ENCODE data around the gene ESPNL. TPM values are rescaled to one million over a fixed set of nuclear protein-coding genes. Genes with fewer than 3 reads are reported as not detected.
"Not testable (repeated sequence)": the region's sequence is repeated elsewhere in the genome, so short reads cannot be mapped to it uniquely, and the experiment has no call there.

The ESPNL gene
- total and polyA plus RNA-seq, 7 donors = 0.04 to 0.32 (median 0.16) TPM; not detected in 1

DNA sequence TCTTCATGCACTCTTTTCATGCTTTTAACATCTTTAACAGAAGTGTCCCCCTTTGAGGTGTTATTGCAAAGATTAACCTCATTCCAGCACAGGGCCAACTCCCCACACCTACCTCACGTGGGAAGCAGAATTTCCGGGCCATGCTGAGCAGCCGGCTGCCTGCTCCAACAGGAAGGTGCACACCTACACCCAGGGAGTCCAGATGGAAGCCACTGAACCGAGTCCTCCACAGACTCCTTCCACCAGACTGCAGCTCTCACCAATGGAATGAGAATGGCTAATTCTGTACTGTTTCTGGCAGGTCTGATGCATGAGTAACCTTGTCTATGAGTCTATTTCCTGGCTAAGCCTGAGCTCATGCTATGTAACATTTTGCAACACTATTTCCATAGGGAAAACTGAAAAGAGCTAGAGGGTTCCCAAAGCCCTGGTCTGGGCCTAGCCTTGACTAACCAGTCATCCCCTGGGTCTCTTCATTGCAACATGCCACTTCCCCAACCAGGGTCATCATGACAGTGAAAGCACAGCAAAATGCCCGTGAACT is 69.6 kb downstream of the ESPNL start:
- Histone ChIP-seq H3K4me3 (no peak overlapping the region), H3K4me1 (peaks cover 9% of the 10 kb centered on the region), H3K27ac (peak overlapping the region; percentile 19), H3K36me3 (ENCODE audit: insufficient read depth in 1 of 2, low read depth in 1 of 2) (peaks cover 3 to 75% of the 10 kb centered on the region in 2 donors), H3K9me3 (no peaks in the 10 kb centered on the region), H3K27me3 (ENCODE audit: insufficient read depth in 3 of 3, low read length in 2 of 3) (no peaks in the 10 kb centered on the region)
- intact Hi-C loops (cut with DNase I) = no loop called here
- WGBS, 3 donors = 67 to 70% (median 69%) methylated on average over 5 of the region's 5 CpGs
- ATAC-seq (peak in 3 of 4 donors; percentile 14 to 37 (median 35)), DNase-seq (peak in 1 of 2 donors; percentile 44)
- TF ChIP-seq CTCF (IDR thresholded peaks at IDR 0.05) = no peak

GRCh38 chr2:238170386-238171071 is 70.4 kb downstream of the ESPNL start:
- Histone ChIP-seq H3K9me3 (no peaks in the 10 kb centered on the region), H3K4me3 (no peak overlapping the region), H3K27ac (peak overlapping the region; percentile 30), H3K27me3 (ENCODE audit: insufficient read depth in 3 of 3, low read length in 2 of 3) (no peaks in the 10 kb centered on the region), H3K36me3 (ENCODE audit: insufficient read depth in 1 of 2, low read depth in 1 of 2) (peaks cover 3 to 83% of the 10 kb centered on the region in 2 donors), H3K4me1 (peaks cover 9% of the 10 kb centered on the region)
- DNase-seq (peak in 1 of 2 donors; percentile 30), ATAC-seq (no peak)
- WGBS, 3 donors = 83 to 88% (median 84%) methylated on average over 21 of the region's 21 CpGs
- no peak for TF ChIP-seq CTCF (IDR thresholded peaks at IDR 0.05)
- intact Hi-C loops (cut with DNase I) = no loop called here

DNA sequence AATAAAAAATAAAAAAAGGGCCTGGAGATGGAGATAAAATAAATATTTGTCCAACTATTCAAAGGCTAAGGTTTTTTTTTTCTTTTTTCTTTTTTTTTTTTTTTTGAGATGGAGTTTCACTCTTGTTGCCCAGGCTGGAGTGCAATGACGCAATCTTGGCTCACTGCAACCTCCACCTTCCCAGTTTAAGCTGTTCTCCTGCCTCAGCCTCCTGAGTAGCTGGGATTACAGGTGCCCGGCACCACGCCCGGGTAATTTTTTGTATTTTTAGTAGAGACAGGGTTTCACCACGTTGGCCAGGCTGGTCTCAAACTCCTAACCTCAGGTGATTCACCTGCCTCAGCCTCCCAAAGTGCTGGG is 70.9 kb downstream of the ESPNL start:
- H3K27me3 ChIP-seq (ENCODE audit: insufficient read depth in 3 of 3, low read length in 2 of 3); DNase-seq; intact Hi-C loops (cut with DNase I); H3K4me1 ChIP-seq; H3K4me3 ChIP-seq; ATAC-seq; H3K9me3 ChIP-seq: not testable (repeated sequence)
- Histone ChIP-seq H3K27ac (peak overlapping the region; percentile 30), H3K36me3 (ENCODE audit: insufficient read depth in 1 of 2, low read depth in 1 of 2) (peaks cover 3 to 86% of the 10 kb centered on the region in 2 donors)
- WGBS, 3 donors = 80 to 89% (median 86%) methylated on average over 5 of the region's 5 CpGs

DNA sequence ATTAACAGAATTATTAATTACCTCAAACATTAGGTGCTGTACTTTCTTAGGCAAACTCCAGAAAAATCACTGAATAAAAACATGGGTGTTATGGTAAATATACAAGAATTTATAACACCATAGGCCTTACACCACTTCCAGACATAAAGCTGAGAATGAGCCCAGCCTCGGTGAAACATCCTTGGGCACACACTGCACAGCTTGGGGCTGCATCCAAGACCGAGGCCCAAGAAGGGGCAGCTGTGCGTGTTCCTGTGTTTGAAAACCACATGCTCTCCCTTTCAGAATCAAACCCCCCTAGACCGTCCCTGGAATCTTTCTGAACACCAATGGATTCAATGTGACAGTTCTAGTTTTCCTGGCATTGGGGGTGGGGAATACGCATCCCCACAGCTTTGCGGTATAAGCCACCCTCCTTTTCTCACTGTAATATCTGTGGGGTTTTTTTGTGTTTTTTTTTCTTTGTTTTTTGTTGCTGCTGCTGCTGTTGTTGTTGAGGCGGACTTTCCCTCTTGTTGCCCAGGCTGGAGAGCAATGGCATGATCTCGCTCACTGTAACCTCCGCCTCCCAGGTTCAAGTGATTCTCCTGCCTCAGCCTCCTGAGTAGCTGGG is 71.5 kb downstream of the ESPNL start:
- ATAC-seq = no peak
- TF ChIP-seq CTCF (IDR thresholded peaks at IDR 0.05) = no peak
- DNase-seq = no peak
- no peak overlapping the region for H3K27ac ChIP-seq
- H3K27me3 ChIP-seq (ENCODE audit: insufficient read depth in 3 of 3, low read length in 2 of 3) = no peaks in the 10 kb centered on the region
- no peak overlapping the region for H3K4me3 ChIP-seq
- WGBS, 3 donors = 93 to 97% (median 95%) methylated on average over 9 of the region's 9 CpGs
- H3K9me3 ChIP-seq = no peaks in the 10 kb centered on the region
- H3K4me1 ChIP-seq = peaks cover 4% of the 10 kb centered on the region
- intact Hi-C loops (cut with DNase I) = no loop called here
- H3K36me3 ChIP-seq (ENCODE audit: insufficient read depth in 1 of 2, low read depth in 1 of 2) = peaks cover 3 to 92% of the 10 kb centered on the region in 2 donors

DNA sequence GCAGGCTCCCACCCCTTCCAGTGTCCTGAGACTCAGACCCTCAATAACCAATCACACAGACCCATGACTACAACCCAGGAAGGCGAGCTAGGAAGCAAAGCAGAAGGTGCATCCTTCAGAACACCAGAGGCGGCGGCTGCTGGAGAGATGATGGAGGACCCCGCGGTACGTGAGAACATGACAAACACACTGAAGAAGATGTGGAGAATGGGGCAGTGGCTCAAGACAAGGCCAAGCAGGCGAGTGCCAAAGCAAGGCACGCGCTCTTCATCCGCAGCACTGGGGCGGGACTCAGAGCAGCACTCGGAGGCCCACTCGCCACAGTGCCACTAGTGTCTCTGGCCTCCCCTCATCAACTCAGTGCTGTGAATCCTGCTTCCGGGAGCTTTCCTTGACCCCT is 72.3 kb downstream of the ESPNL start:
- 87 to 90% (median 88%) methylated on average over 11 to 14 of the region's 14 CpGs for WGBS, 3 donors
- intact Hi-C loops (cut with DNase I) = no loop called here
- peaks cover 4% of the 10 kb centered on the region for H3K4me1 ChIP-seq
- no peak for ATAC-seq
- no peaks in the 10 kb centered on the region for H3K27me3 ChIP-seq (ENCODE audit: insufficient read depth in 3 of 3, low read length in 2 of 3)
- no peak overlapping the region for H3K4me3 ChIP-seq
- no peak for DNase-seq
- H3K27ac ChIP-seq = no peak overlapping the region
- no peaks in the 10 kb centered on the region for H3K9me3 ChIP-seq
- H3K36me3 ChIP-seq (ENCODE audit: insufficient read depth in 1 of 2, low read depth in 1 of 2) = peaks cover 5 to 97% of the 10 kb centered on the region in 2 donors
- TF ChIP-seq CTCF (IDR thresholded peaks at IDR 0.05) = no peak

Data from psoas muscle (tissue), 8 donors.